HG03108 (cell line): ENCODE results near the gene WIZ.

Experiments used
- ATAC-seq: cut with Tn5 transposase; IDR thresholded peaks from one replicate; pipeline ENCODE4 v1.9.1; 2021; ENCODE audit warnings: moderate library complexity; ENCODE audit not compliant: unreplicated experiment

The WIZ gene

GRCh38 chr19:15430526-15431120, 19.1 kb downstream of the WIZ start:
- ATAC-seq = no peak

DNA sequence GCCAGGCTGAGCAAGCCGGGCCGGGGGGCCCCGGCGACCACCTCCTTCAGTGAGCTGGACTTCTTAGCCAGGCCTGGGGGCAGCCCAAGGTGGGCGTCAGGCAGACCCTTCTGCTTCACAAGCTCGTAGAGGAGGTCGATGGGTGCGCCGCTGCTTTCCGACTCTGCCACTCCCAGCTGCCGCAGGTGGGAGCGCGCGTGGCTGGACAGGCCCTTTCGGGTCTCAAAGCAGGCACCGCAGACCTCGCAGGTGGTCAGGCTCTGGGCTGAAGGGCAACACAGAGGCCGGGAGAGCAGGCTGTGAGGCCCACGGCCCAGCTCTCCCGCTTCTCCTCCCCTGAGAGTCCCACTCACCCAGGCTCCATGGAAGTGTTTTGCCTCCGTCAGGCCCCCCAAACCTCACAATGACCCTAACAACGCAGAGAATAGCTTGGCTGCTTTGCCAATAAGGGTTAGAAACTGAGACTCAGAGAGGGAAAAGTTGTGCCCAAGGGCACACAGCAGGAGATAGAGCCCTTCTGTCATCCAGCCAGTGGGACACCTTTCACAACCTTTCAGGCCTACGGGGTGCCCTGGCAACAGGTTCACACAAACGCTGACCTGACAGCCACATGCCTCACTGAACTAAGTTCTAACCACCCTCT, 19.8 kb downstream of the WIZ start:
- ATAC-seq = no peak

DNA sequence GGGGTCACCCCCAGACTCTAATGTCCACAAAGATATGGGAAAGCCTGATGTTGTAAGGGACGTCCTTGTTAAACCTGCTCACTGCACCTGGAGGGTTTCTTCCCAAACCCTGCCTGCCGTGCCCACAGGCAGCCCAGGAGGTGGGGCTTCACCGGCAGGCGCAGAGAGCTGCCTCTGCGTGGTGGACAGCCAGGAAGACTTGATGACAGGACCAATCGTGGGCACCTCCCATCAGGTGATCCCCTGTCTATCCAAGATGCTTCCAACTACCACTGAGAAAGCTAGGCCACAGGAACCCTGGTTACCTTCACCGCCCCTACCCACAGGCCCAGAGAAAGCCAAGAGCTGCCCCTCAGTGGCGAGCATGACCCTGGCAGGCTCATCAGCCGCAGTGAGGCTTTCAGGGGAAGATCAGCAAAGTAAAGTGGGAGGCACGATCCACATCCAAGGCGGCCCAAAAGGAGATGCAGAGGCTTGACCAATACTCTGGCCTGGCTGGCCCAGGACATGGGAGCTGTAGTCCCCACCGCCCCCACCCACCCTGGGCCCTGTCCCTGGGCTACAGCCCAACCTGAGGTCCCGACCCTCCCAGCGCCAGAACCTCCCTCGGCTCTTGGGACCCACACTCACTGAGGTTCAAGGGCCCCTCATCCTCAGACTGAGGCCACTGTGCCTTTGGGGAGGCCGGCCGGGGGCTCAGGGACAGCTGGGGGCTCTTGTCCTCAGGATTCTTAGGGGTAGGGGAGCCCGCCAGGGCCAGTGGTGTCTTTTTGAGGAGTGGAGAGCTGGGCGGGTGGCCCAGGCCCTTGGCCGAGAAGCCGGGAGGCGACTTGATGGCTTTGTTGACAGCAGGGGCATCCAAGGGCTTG, 20.6 kb downstream of the WIZ start:
- no peak for ATAC-seq

DNA sequence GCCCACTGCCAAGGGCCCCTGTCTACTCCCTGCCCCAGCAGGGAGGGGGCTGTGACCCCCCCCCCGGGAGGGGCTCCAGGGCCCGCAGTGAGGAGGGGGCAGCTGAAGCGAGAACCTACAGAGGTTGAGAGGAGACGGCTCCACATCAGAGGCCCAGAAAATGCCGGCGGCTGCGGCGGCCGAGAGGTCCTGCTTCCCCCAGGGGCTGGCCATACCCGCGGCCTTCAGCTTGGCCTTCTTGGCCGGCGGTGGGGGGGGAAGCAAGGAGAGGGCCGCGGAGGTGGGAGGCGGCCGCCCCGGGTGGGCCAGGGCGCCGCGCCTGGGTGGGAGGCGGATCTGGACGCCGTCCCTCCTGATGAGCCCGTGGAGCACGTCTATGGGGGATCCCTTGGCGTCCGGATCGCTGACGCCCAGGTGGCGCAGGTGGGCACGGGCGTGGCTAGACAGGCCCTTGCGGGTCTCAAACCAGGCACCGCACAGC, 21.7 kb downstream of the WIZ start:
- ATAC-seq = no peak

GRCh38 chr19:15427350-15427700, 22.4 kb downstream of the WIZ start:
- ATAC-seq = no peak

GRCh38 chr19:15426485-15427349, 23.0 kb downstream of the WIZ start:
- no peak for ATAC-seq

DNA sequence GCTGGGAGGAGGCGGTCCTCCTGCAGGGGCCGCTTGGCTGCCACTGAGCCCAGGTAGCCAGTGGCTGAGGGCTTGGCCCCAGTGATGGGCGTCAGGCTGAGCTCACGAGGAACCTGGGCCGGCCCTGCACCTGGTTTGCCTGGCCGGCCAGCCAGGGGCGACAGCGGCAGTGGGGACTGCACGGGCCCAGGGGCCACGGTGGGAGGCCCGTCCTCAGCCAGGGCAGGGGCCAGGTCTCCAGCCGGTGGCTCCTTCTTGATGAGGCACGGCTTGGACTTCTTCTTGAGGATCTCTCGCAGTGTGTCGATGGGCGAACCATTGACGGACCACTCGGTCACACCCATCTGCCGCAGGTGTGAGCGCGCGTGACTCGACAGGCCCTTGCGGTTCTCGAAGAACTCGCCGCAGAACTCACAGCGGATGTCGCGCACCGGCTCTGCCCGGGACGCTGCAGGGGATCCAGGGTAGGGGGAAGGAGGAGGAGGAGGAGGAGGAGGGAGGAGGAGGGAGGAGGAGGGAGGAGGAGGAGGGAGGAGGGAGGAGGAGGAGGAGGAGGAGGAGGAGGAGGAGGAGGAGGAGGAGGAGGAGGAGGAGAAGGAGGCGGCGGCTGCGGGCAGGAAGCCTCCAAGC, 24.3 kb downstream of the WIZ start:
- ATAC-seq = no peak

DNA sequence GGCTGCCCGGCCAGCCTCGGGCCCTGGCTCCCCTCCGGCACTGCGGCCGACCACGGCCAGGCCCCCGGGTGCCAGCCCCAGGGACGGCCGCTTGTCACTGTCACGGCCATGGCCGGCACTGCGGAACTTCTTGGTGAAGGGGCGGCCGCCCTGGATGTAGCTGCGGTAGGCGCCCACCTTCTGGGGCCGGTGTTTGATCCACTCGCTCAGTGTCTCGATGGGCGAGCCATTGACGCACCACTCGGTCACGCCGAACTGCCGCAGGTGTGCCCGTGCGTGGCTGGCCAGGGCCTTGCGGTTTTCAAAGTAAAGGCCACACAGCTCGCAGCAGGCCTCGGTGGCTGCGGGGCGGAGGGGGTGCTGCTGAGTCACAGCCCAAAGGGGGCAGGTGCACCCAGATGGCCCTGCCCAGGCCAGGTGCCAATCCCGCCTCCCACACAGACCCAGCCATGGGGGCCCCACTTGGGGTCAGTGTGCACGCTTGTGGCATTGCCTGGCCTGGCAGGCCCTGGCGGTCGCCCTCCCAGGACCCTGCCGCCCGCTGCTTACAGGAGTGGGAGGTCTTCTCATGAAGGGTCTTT, 25.0 kb downstream of the WIZ start:
- no peak for ATAC-seq

DNA sequence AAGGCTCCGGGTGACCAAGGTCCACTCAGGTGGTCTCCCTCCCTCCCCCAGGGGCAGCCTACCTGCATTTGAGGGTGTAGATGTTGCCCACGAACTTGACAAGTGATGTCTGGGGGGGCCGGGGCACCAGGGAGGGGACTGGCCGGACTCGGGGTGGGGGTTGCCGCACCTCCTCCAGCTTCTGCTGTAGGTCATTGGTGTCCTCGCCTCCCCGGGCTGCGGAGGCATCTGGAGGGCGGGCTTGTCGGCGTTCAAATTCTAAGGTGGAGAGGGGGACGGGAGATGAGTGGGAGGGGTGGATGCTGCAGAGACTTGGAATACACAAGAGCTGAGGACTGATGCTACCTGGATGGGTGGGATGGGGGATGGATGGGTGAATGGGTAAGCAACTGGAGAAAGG, 25.6 kb downstream of the WIZ start:
- no peak for ATAC-seq

DNA sequence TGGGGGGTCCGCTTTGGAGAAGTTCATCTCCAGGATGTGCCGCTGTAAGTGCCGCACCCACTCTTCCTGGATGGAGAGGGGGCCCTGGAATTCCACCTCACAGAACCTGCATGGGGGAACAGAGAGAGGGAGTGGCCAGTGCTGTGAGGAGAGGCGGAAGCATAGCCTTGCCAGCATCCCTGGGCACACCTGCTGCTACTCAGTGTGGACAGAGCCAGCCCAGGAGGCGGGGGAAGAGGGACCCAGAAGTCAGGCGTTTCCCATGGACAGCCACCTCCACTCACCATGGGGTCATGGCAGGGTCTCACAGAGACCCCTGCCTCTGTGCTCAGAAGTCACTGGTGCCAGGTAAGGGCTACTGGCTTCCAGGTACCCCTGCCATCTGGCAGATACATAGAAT, 26.6 kb downstream of the WIZ start:
- no peak for ATAC-seq

DNA sequence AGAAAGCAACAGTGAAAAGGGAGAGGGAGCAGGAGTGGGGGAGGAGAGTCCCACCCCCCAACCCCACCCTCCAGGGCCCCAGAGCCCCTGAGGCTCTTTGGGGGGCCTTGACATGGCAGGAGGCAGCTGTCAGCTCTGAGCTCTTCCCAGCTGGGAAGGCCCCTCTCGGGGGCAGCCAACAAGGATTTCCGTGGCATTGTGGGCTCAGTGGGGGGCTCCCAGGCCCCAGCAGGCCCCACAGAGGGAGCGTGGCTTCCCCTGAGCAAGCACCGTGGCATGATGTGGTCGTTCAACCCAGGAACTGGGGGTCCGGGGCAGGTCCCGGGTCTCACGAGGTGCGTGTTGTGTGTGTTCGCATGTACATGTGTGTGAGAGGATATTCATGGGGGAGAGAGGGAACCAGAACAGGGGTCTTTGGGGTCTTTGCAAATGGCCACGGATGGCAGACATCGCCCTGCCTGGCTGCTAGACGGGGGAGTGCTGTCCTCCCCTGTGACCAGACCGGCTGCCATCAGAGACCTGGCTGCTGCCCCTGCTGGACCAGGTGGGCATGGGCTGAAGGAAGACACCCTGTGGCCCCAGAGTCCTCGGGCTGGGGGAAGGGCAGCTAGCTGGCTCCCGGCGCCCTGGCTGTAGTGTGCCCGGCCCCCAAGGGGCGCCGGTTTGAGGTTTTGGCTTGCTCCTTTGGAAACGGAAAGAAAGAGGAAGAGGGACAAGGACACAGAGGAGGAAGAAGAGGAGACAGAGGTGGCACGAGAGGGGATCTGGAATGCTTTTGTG, 27.3 kb downstream of the WIZ start:
- ATAC-seq = no peak

GRCh38 chr19:15421721-15422260, 28.0 kb downstream of the WIZ start:
- no peak for ATAC-seq

DNA sequence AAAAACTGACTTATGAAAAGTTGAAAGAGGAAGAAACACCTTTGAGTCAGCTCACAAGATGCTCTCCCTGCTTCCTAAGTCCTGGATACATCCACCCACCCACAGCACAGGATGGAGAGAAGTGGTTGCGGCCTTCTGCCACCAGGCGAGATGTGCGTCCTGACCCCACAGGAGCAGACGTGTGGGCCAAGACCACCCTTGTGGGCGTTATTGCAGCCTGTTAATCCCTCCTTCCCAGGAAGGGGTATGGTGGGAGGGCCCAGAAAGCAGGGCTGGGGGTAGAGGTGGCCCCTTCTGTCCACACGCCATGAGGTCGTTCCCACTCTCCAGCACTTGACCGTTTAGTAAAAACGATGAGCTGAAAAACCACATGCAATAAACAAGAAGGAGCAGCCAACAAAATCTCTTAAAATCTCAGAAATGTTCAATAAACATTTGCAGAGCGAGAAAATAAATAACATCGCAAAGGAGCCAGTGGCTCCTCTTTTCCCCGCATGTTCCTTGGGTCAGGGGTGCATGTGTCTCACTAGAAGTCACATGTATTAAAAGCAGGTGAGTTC, 28.5 kb downstream of the WIZ start:
- ATAC-seq = no peak

- no peak for ATAC-seq
Observed at GRCh38 chr19:15419413-15420025, 30.2 kb downstream of the WIZ start.

- peak; percentile 92 for ATAC-seq
Observed at GRCh38 chr19:15418579-15419412, 31.0 kb downstream of the WIZ start, which contains the start of gene AKAP8L. TSS of gene AKAP8L (minus strand) at chr19:15418988. CDS start at chr19:15418923, 65 bp downstream.

- ATAC-seq = no peak
Observed at GRCh38 chr19:15418231-15418578, 31.6 kb downstream of the WIZ start.

- no peak for ATAC-seq
Observed at GRCh38 chr19:15417699-15418098, 32.1 kb downstream of the WIZ start.

DNA sequence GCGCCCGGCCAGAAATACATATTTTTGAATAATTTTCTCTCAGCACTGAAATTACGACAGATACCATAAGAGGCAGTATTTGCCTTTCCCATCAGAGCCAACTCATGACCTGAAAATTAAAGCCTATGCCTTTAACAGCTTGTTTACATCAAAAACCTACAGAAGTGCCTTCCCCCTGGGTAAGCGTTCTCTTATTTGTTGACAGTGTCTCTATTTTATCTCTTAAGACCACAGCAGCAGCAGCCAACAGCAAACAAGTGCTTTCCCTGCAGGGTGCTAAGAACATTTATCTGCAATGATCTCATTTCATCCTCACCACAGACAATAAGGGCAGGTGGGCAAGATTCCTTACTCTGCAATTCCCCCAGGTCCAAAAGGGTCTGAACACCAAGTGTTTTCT, 36.9 kb downstream of the WIZ start:
- ATAC-seq = no peak
